IPS-11a (cell line): Measurements from ENCODE around the gene PCAT7.
"Not testable (repeated sequence)": the region's sequence is repeated elsewhere in the genome, so short reads cannot be mapped to it uniquely, and the experiment has no call there.

ENCODE experiments used
- H3K4me3 ChIP-seq: one replicate; pipeline ENCODE4 v1.5.1; 2013; ENCODE audit warnings: low read depth, low read length, control low read depth

PCAT7 gene

DNA sequence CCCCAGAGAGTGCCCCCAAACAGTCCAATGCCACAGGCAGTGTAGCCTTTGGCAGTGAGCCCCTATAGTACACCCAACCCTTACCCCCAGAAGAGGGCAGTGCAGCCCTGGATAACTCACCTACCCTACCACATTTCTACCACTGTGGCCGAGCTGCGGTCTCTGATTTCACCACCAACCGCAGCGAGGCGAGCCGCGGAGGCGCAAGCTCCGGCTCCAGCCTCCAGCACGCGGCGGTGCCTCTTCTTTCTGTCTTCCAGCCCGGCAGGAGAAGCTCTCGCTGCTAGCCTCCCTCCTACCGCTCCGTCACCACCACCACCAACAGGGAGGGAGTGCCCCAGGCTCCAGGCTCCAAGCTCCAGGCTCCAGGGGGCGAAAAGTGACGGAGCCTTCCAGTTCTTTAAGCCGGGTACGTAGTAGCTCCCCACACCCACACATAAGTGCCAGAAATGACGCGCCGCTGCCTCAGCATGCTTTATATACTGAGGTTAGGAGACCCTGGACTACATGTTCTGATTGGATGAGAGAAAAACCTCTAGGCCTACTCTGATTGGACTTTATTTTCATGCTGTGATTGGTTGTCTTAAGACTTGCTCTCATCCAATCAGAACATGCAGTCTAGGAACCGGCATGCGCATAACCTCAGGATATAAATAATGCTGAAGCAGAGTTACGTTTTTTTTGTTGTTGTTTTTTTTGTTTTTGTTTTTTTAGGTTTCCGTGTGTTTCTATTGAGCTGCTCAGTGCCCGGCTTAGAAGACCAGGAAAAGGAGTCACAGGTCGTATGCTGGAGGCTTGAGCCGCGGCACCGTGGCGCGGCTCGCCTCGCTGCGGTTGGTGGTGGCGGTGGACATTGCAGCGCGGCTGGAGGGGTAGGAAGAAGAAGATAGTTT, at the start of gene PCAT7:
TSS of gene PCAT7 (plus strand) at position 645 of the 893 bp plus-strand sequence.
- peak within 1 kb of the TSS; percentile 66 for H3K4me3 ChIP-seq

DNA sequence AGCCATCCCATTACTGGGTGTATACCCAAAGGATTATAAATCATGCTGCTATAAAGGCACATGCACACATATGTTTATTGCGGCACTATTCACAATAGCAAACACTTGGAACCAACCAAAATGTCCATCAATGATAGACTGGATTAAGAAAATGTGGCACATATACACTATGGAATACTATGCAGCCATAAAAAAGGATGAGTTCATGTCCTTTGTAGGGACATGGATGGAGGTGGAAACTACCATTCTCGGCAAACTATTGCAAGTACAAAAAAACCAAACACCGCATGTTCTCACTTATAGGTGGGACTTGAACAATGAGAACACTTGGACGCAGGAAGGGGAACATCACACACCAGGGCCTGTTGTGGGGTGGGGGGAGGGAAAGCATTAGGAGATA, 48.5 kb upstream of the PCAT7 start:
- not testable (repeated sequence) for H3K4me3 ChIP-seq

DNA sequence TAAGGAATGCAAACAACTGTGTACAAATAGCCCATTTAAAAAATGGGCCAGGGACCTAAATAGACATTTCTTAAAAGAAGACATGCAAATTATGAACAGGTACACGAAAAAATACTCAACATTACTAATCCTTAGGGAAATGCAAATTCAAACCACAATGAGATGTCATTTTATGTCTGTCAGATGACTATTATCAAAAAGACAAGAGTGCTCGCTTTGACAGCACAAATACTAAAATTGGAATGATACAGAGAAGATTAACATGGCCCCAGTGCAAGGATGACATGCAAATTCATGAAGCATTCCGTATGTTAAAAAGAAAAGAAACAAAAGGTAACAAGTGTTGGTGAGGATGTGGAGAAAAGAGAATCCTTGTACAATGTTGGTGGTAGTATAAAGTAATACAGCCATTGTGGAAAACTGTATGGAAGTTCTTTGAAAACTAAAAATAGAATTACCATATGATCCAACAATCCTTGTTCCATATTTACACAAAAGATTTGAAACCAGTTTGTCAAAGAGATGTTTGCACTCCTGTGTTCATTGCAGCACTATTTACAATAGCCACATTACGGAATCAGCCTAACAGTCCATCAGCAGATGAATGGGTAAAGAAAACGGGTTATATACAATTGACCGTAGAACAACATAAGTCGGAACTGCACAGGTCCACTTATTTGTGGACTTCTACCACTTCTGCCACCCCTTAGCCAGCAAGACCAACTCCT, 47.2 kb upstream of the PCAT7 start:
- no peak overlapping the region for H3K4me3 ChIP-seq

DNA sequence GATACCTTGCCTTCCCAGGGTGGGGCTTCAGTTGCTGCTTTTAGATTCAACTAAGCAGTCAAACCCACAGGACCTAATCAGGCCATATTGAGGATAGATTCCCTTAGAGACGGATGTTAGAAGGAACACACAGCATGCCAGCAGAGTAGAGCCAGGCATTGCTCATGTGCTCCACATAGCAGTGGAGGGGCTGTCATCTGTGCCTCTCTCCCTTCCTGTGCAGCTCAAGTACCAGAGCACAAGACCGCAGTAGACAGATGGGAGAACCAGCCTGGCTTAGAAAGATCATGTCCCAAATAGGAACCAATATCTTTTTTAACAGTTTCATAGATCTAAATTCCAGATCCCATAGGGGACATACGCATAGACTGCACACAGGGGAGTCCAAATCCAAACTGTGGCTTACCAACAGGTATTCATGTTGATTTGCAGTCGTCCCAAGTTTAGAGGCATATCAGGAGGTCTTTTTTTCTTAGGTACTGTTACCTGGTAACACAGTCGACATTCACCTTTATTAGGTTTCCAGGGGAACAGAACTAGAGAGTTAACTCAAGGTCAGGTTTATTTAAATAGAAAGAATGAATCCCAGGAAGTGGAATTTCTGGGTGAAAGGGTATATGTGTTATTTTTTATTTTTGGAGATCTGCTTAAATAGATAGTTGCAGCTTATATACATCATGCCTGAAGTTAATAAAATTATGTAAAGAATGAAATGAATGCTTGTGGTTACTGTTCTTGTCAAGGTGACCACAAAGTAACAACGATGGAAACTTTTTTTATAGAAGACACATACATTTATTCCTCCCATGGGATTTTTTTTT, 43.5 kb upstream of the PCAT7 start:
- no peak overlapping the region for H3K4me3 ChIP-seq

DNA sequence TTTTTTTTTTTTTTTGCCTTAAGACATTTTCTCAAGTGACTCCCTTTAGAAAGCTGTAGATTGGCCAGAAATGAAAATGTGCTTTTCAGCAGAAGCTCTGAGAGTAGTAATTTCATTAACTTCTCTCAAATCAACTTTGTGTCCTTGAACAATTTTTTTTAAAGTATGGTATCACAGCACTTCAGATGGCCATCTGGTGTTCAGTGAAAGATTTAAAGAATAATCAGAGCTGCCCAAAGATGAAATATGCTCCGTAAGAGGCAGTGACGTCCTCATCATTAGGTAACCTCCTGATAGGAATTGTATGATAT, 43.0 kb upstream of the PCAT7 start:
- no peak overlapping the region for H3K4me3 ChIP-seq

DNA sequence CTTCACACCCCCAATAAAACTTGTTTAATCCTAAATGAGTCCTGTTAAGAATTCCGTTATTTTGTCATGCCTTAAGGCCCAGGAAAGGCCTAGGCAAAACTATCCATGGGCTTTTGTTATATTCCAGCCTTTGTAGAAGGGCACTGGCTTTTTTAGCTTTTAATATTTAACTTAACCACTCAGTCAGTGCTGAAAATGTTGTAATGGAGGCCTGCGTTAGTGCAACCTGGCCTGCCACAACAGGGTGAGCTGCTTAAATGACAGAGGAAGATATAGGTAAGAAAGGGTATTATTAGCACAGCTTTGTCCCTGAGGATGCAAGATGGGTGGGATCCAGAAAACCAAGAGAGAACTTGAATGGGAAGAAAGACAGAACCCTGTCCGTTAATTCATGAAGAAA, 40.2 kb upstream of the PCAT7 start:
- H3K4me3 ChIP-seq = no peak overlapping the region

DNA sequence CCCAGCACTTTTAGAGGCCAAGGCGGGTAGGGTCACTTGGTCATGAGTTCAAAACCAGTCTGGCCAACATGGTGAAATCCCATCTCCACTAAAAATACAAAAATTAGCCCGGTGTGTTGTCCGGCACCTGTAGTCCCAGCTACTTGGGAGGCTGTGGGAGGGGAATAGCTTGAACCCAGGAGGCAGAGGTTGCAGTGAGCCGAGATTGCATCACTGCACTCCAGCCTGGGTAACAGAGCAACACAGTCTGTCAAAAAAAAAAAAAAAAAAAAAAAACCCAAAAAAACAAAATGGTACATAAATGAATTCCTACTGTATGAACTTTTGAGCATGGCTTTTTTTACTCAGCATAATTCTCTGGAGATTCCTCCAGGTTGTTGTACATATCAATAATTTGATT, 37.6 kb upstream of the PCAT7 start:
- H3K4me3 ChIP-seq = no peak overlapping the region

DNA sequence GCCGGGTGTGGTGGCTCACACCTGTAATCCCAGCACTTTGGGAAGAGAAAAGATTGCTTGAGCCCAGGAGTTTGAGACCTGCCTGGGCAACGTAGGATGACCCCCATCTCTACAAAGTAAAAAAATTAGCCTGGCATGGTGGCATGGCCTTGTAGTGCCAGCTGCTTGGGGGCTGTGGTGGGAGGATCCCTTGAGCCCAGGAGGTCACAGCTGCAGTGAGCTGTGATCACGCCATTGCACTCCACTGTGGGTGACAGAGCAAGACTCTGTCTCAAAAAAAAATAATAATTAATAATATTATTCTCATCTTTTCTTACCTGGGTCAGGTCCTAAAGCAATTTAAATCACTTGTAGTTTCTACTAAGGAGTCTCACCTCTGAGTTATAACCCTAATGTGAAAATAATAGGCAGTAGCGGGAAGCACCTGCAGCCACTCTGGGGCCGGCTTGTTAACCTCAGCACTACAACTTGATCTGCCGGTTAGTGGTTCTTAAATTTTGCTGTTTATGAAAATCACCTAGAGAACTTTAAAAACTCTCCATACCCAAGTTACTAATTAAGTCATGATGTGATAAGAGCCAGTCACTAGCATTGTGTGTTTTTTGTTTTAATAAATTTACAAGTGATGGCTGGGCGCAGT, 29.4 kb upstream of the PCAT7 start:
- no peak overlapping the region for H3K4me3 ChIP-seq

DNA sequence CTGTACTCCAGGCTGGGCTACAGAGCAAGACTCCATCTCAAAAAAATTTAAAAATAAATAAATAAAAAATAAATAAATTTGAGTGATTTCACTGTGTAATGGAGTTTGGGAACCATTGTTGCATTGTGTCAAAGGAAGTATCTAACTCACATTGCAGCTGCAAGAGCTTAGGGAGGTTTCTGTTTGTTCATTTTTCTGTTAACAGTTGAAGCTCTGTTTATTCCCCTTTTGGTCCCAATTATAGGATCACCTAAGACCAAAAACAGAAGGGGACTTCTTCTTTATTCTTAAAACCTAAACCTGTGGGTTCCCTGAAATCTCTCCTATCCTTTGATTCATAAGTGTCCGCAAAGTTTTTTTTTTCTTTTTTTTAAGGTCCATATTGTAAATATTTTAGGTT, 28.6 kb upstream of the PCAT7 start:
- no peak overlapping the region for H3K4me3 ChIP-seq

DNA sequence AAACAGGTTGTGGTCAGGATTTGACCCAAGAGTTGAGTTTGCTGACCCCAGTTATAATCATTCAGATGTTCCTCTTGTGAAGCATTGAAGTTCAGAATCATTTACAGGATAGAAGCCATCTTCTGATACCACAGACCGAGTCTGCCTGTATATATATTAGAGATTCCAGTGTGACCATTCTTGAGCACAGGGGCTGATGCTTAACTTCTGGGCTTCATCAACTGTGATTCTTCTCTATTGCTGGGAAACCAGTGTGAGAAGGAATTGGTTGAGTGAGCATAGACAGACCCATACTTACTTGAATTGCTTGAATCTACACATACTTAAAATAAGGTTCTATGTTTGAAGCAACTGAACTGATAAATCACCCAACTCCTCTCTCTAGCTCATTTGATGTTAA, 27.9 kb upstream of the PCAT7 start:
- no peak overlapping the region for H3K4me3 ChIP-seq

DNA sequence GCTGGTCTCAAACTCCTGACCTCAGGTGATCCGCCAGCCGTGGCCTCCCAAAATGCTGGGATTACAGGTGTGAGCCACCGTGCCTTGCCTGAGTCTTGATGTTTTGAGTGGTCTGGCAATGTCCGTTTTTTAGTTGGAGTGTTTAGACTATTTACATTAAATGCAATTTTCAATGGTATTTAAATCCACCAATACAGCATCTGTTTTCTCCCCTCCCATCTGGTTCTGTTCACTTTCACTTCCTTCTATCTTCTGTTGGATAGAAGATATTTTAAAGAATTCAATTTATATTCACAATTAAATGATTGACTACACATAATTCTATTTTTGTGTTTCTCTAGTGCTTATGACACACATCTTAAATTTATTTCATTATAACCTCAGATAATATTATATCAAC, 26.0 kb upstream of the PCAT7 start:
- H3K4me3 ChIP-seq = no peak overlapping the region

DNA sequence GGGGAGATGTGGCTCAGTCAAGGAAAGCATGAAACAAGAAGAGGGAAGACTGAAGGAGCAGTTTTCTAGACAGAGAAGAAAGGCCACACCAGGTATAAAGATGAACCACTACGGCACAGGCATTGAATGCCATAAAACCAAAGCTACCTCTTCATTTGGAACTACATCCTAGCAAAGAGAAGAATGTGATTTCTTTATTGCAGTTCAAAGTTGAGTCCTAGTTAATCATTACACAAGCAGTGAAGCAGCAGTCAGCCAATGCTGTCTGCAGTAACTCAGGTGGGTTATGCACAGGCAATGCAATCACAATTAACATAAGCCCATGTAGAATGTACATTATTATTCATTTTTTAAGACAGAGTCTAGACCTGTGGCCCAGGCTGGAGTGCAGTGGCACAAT, 21.7 kb upstream of the PCAT7 start:
- no peak overlapping the region for H3K4me3 ChIP-seq

DNA sequence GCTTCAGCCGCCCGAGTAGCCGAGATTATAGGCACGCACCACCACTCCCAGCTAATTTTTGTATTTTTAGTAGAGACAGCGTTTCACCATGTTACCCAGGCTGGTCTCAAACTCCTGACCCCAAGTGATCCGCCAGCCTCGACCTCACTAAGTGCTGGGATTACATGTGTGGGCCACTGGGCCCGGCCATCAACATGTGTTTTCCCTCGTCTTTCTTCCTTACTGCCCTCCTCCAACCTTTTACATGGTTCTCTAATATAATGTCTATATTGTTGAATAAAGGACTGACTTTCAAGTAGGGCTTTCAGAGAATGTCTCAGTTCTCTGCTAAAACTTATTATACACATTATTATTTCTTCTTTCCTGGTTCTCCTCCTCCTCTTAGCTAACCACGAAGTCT, 21.3 kb upstream of the PCAT7 start:
- no peak overlapping the region for H3K4me3 ChIP-seq

DNA sequence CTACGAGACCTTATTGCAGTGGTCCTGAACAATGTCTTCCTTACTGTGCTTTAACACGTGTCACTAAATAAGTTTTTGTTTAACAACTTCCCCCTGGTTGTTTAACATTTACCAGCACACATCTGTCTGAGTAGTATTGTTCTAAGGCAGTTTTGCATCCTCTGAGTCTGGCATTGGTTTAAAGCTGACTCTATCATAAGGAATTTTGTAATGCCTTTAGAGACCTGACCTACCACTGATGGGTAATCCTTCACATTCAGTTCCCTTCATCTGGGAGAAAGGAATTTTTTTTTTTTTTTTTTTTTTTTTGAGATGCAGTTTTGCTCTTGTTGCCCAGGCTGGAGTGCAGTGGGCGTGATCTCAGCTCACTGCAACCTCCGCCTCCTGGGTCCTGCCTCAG, 20.0 kb upstream of the PCAT7 start:
- no peak overlapping the region for H3K4me3 ChIP-seq

DNA sequence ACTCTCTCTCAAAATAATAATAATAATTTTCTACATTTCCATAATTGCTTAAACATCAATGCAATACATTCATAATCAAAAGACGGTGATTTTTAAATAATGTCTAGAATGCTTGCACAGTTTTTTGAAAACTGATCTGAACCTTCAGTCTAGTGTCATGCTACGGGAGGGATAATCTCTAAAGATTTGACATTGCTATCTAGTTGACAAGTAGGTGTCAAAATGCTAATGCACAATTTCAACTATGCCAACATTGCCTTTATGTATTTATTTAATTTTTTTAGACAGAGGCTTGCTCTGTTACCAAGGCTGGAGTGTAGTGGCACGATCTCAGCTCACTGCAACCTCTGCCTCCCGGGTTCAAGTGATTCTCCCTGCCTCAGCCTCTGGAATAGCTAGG, 16.0 kb upstream of the PCAT7 start:
- H3K4me3 ChIP-seq = no peak overlapping the region

DNA sequence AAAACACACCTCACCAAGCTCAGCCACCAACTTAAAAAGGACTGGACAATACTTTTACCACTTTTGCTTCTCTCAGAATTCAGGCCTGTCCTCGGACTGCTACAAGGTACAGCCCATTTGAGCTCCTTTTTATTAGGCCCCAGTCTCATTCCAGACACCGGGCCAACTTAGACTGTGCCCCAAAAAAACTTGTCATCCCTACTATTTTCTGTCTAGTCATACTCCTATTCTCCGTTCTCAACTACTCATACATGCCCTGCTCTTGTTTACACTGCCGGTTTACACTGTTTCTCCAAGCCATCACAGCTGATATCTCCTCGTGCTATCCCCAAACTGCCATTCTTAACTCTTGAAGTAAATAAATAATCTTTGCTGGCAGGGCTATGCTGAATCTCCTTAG, 10.5 kb upstream of the PCAT7 start:
- H3K4me3 ChIP-seq = not testable (repeated sequence)

DNA sequence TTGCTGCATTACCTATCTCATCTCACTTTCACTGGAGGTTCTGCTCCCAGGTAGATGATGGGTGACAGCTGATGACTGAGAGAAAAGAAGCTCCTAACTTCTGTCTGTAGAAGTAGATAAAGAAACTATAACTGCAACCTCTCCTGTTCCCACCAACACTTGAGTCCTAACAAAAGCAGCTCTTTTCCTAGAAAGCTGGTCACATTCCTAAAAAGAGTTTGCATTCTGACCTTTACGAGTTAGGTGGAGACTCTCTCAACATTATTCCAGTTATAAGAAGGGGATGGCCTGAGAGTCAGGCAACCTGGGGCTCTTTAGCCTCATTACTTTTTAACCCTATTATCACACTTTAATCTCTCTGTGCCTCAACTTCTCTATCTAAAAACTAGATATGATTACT, 8.9 kb upstream of the PCAT7 start:
- H3K4me3 ChIP-seq = no peak overlapping the region

DNA sequence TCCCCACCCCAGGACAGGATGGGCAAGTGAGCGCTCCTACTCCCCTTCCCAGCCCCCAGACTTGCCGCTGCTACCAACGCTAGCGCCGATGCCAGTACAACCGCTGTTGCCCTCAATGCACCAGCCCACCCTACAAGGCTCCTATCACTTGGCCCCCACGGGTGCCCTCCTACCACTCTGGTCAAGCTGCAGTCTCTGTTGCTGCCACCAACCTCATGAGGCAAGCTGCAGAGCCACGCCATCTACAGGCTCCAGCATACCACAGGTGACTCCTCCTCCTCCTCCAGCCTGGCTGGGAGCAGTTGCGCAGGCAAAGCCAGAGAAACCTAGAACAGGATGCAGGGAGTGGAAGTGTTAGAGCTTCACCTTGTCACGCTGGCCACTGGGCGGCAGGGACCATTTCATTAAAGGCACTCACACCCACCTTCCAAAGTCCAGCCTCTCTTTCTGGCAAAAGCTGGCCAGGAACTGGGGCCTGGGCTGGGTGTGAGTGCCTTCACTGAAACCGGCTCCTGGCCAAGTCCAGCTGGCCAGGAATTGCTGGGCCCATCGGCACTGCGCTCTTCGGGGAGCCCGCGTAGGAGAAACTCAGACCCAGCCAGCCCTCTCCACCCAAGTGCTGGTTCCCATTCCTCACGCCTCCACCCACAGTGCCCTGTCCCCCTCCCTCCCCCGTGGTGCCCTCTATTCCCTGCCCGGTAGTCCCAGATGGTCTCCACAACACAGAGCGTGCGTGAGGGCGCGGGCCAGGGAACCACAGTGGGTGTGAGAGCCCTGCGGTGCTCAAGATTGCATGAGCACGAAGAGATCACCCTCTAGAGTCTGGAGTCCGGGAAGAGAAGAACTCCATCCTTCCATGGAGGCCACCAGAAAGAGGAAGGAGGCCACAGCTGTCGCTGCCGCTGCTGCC, 1.6 kb upstream of the PCAT7 start:
- H3K4me3 ChIP-seq = no peak overlapping the region

DNA sequence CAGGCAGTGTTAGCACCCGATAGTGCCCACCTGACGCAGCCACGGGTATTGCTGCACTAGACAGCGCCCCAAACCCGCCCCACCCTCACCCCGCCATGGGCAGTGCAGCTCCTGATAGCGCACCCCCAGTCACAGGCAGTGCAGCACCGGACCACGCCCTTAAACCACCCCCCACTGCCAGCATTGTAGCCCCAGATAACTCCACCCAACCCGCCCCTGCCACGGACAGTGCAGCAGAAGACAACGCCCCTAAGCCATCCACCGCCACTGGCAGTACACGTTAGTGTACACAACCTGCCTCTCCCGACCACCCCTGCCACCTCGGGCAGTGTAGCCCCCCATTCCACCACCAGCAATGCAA, 825 bp upstream of the PCAT7 start:
- H3K4me3 ChIP-seq = peak overlapping the region; percentile 66

DNA sequence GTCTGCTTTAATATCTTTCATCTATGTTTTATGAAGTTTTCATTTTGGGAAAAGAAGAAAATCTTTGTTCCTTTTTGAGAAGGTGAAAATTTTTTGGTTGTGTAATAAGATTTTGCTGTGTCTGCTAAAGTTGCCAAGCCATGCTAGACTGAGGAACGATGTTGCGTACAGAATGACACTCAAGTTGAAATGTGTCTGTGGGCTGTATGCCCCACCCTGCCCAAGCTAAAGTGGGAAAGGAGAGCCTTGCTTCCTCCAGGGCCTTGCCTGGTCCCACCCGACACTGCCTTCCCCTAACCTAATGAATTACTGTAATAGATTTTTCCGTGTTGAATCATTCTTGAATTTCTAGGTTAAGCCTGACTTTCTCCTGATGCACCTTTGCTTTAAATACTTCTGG, 2.5 kb downstream of the PCAT7 start:
- H3K4me3 ChIP-seq = no peak overlapping the region
